ENCODE results near the gene ABHD17A. TPM values are rescaled to one million over a fixed set of nuclear protein-coding genes. Genes with fewer than 3 reads are reported as not detected.

ABHD17A gene
- total and polyA plus RNA-seq, 4 donors: 68.8 to 110 (median 91.0) TPM

DNA sequence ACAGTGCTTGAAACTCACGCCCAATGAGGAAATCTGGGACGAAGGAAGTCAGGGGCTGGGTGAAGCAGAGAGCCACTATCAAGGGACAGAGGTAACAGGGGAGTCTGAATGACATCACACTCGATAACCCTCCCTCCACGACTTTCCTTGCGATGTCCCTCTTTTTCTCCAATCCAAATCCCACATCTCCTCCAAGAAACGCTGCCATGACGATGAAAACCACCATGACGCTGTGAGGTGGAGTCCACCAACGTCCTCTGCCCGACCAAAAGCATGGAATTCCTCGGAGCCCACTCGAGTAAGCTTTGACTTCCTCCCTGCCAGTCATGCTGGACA, 38.0 kb downstream of the ABHD17A start:
- Histone ChIP-seq H3K27ac (ENCODE audit: low read depth in 1 of 2, low read length in 1 of 2) (peak overlapping the region in 1 of 2 donors; percentile 99), H3K36me3 (ENCODE audit: control insufficient read depth in 4 of 4, insufficient read depth in 4 of 4, low read length in 4 of 4) (peaks cover 0 to 8% (median 1%) of the 10 kb centered on the region in 4 donors), H3K4me1 (ENCODE audit: control insufficient read depth in 5 of 5, insufficient read depth in 5 of 5, low read length in 5 of 5) (peaks cover 8 to 37% (median 12%) of the 10 kb centered on the region in 5 donors), H3K27me3 (ENCODE audit: control insufficient read depth in 3 of 3, insufficient read depth in 3 of 3, low read length in 2 of 3) (no peaks in the 10 kb centered on the region), H3K9me3 (ENCODE audit: control insufficient read depth in 4 of 4, insufficient read depth in 3 of 4, low read length in 3 of 4) (no peaks in the 10 kb centered on the region), H3K9ac (ENCODE audit: insufficient read depth in 1 of 2, low read length in 2 of 2) (peak overlapping the region; percentile 63 to 85), H3K4me3 (peak overlapping the region; percentile 99)
- 5 to 6% methylated on average over 12 of the region's 12 CpGs for WGBS, 2 donors
- no peak for TF ChIP-seq CTCF (IDR thresholded peaks at IDR 0.05; ENCODE audit: control extremely low read depth, extremely low read depth)
- DNase-seq (no peak), ATAC-seq (ENCODE audit: insufficient read depth, low FRiP score) (no peak)

GRCh38 chr19:1846517-1847204, 38.6 kb downstream of the ABHD17A start:
- no peak for DNase-seq
- Histone ChIP-seq H3K27ac (ENCODE audit: low read depth in 1 of 2, low read length in 1 of 2) (no peak overlapping the region), H3K9me3 (ENCODE audit: control insufficient read depth in 4 of 4, insufficient read depth in 3 of 4, low read length in 3 of 4) (no peaks in the 10 kb centered on the region), H3K36me3 (ENCODE audit: control insufficient read depth in 4 of 4, insufficient read depth in 4 of 4, low read length in 4 of 4) (peaks cover 0 to 8% (median 1%) of the 10 kb centered on the region in 4 donors), H3K9ac (ENCODE audit: insufficient read depth in 1 of 2, low read length in 2 of 2) (peak overlapping the region; percentile 63 to 85), H3K27me3 (ENCODE audit: control insufficient read depth in 3 of 3, insufficient read depth in 3 of 3, low read length in 2 of 3) (no peaks in the 10 kb centered on the region), H3K4me3 (no peak overlapping the region), H3K4me1 (ENCODE audit: control insufficient read depth in 5 of 5, insufficient read depth in 5 of 5, low read length in 5 of 5) (peaks cover 8 to 33% (median 12%) of the 10 kb centered on the region in 5 donors)
- no peak for TF ChIP-seq CTCF (IDR thresholded peaks at IDR 0.05; ENCODE audit: control extremely low read depth, extremely low read depth)
- 80 to 88% methylated on average over 29 of the region's 29 CpGs for WGBS, 2 donors
- no peak for ATAC-seq (ENCODE audit: insufficient read depth, low FRiP score)

GRCh38 chr19:1845642-1846041, 39.7 kb downstream of the ABHD17A start:
- Histone ChIP-seq H3K9me3 (ENCODE audit: control insufficient read depth in 4 of 4, insufficient read depth in 3 of 4, low read length in 3 of 4) (no peaks in the 10 kb centered on the region), H3K4me3 (no peak overlapping the region), H3K27ac (ENCODE audit: low read depth in 1 of 2, low read length in 1 of 2) (no peak overlapping the region), H3K36me3 (ENCODE audit: control insufficient read depth in 4 of 4, insufficient read depth in 4 of 4, low read length in 4 of 4) (peaks cover 0 to 7% (median 1%) of the 10 kb centered on the region in 4 donors), H3K9ac (ENCODE audit: insufficient read depth in 1 of 2, low read length in 2 of 2) (no peak overlapping the region), H3K27me3 (ENCODE audit: control insufficient read depth in 3 of 3, insufficient read depth in 3 of 3, low read length in 2 of 3) (no peaks in the 10 kb centered on the region), H3K4me1 (ENCODE audit: control insufficient read depth in 5 of 5, insufficient read depth in 5 of 5, low read length in 5 of 5) (peaks cover 8 to 33% (median 12%) of the 10 kb centered on the region in 5 donors)
- ATAC-seq (ENCODE audit: insufficient read depth, low FRiP score) (no peak), DNase-seq (no peak)
- 91 to 95% methylated on average over 11 of the region's 11 CpGs for WGBS, 2 donors
- TF ChIP-seq CTCF (IDR thresholded peaks at IDR 0.05; ENCODE audit: control extremely low read depth, extremely low read depth): no peak

All from lung (tissue), 12 donors.